H9 (cell line): ENCODE measurements around the gene METTL22. TPM values are rescaled to one million over a fixed set of nuclear protein-coding genes. Genes with fewer than 3 reads are reported as not detected.
"Not testable (repeated sequence)": the region's sequence is repeated elsewhere in the genome, so short reads cannot be mapped to it uniquely, and the experiment has no call there.

Experiments
- DNase-seq: peaks from one replicate; pipeline ENCODE4 v3.0.0-alpha.2; 2017
- H2AFZ ChIP-seq: one replicate; pipeline ENCODE4 v1.6.1; 2013; ENCODE audit warnings: mild to moderate bottlenecking, low read length, control low read depth, moderate library complexity
- H2AK5ac ChIP-seq: 2 replicates; pipeline ENCODE4 v1.6.1; 2013; ENCODE audit warnings: low read length, control low read depth, mixed read lengths; ENCODE audit not compliant: insufficient read length
- H2BK120ac ChIP-seq: one replicate; pipeline ENCODE4 v1.6.1; 2013; ENCODE audit warnings: low read depth, mild to moderate bottlenecking, low read length, control low read depth, inconsistent platforms; ENCODE audit not compliant: poor library complexity, severe bottlenecking
- H2BK12ac ChIP-seq: 2 replicates; pipeline ENCODE4 v1.6.1; 2013; ENCODE audit warnings: low read length, control low read depth, mixed read lengths, low read depth; ENCODE audit not compliant: insufficient read length
- H2BK15ac ChIP-seq: 2 replicates; pipeline ENCODE4 v1.6.1; 2013; ENCODE audit warnings: low read depth, low read length, control low read depth
- H2BK20ac ChIP-seq: one replicate; pipeline ENCODE4 v1.6.1; 2013; ENCODE audit warnings: low read depth, mild to moderate bottlenecking, low read length, control low read depth, inconsistent platforms; ENCODE audit not compliant: poor library complexity, severe bottlenecking
- H2BK5ac ChIP-seq: 2 replicates; pipeline ENCODE4 v1.6.1; 2013; ENCODE audit warnings: low read length, control low read depth, mixed read lengths; ENCODE audit not compliant: insufficient read length
- H3K14ac ChIP-seq: 2 replicates; pipeline ENCODE4 v1.6.1; 2013; ENCODE audit warnings: low read length, control low read depth; ENCODE audit not compliant: insufficient read depth
- H3K18ac ChIP-seq: 2 replicates; pipeline ENCODE4 v1.6.1; 2013; ENCODE audit warnings: low read depth, mild to moderate bottlenecking, mixed read lengths, low read length, control low read depth; ENCODE audit not compliant: insufficient read length
- H3K23ac ChIP-seq: 2 replicates; pipeline ENCODE4 v1.6.1; 2013; ENCODE audit warnings: low read length, control low read depth, mixed read lengths, low read depth; ENCODE audit not compliant: insufficient read length
- H3K23me2 ChIP-seq: 2 replicates; pipeline ENCODE4 v1.6.1; 2013; ENCODE audit warnings: low read depth, mild to moderate bottlenecking, mixed read lengths, low read length, control low read depth; ENCODE audit not compliant: insufficient read length, poor library complexity, severe bottlenecking
- H3K27ac ChIP-seq: 2 replicates; pipeline ENCODE4 v1.5.1; 2013; ENCODE audit warnings: low read length, control low read depth, mixed read lengths, low read depth; ENCODE audit not compliant: insufficient read length
- H3K27me3 ChIP-seq: 2 replicates; pipeline ENCODE4 v1.6.1; 2013; ENCODE audit warnings: low read length, control low read depth, inconsistent platforms; ENCODE audit not compliant: insufficient read depth
- H3K4ac ChIP-seq: 2 replicates; pipeline ENCODE4 v1.6.1; 2013; ENCODE audit warnings: low read depth, mild to moderate bottlenecking, control low read depth, inconsistent platforms, low read length, moderate library complexity
- H3K4me1 ChIP-seq: 2 replicates; pipeline ENCODE4 v1.6.1; 2013; ENCODE audit warnings: low read length, control low read depth, inconsistent platforms; ENCODE audit not compliant: insufficient read depth
- H3K4me2 ChIP-seq: 2 replicates; pipeline ENCODE4 v1.6.1; 2013; ENCODE audit warnings: low read length, control low read depth, mixed read lengths; ENCODE audit not compliant: insufficient read length, insufficient read depth
- H3K56ac ChIP-seq: 2 replicates; pipeline ENCODE4 v1.6.1; 2013; ENCODE audit warnings: low read depth, mild to moderate bottlenecking, mixed read lengths, low read length, control low read depth; ENCODE audit not compliant: insufficient read length
- H3K79me1 ChIP-seq: 2 replicates; pipeline ENCODE4 v1.6.1; 2013; ENCODE audit warnings: low read depth, mild to moderate bottlenecking, moderate library complexity, low read length, control low read depth, inconsistent platforms; ENCODE audit not compliant: insufficient read depth, poor library complexity, severe bottlenecking
- H3K79me2 ChIP-seq: 2 replicates; pipeline ENCODE4 v1.6.1; 2013; ENCODE audit warnings: low read length, control low read depth, inconsistent platforms; ENCODE audit not compliant: insufficient read depth
- H3K9ac ChIP-seq: 2 replicates; pipeline ENCODE4 v1.6.1; 2013; ENCODE audit warnings: low read length, control low read depth, mixed read lengths; ENCODE audit not compliant: insufficient read length; ENCODE audit errors: extremely low read depth
- H3K9me3 ChIP-seq: one replicate; pipeline ENCODE4 v1.6.1; 2013; ENCODE audit warnings: low read depth, low read length, inconsistent platforms; ENCODE audit not compliant: control insufficient read depth
- H3T11ph ChIP-seq: one replicate; pipeline ENCODE4 v1.6.1; 2013; ENCODE audit warnings: mild to moderate bottlenecking, low read length, control low read depth, inconsistent platforms
- H4K20me1 ChIP-seq: one replicate; pipeline ENCODE4 v1.6.1; 2013; ENCODE audit not compliant: control insufficient read depth, insufficient read length, insufficient read depth
- H4K5ac ChIP-seq: 2 replicates; pipeline ENCODE4 v1.6.1; 2013; ENCODE audit warnings: low read depth, mild to moderate bottlenecking, mixed read lengths, low read length, control low read depth; ENCODE audit not compliant: insufficient read length
- H4K8ac ChIP-seq: replicated peaks from 2 replicates; pipeline ENCODE4 v1.6.1; 2013; ENCODE audit warnings: low read length, control low read depth, mixed read lengths, low read depth; ENCODE audit not compliant: insufficient read length
- H4K91ac ChIP-seq: 2 replicates; pipeline ENCODE4 v1.6.1; 2013; ENCODE audit warnings: low read depth, mild to moderate bottlenecking, moderate library complexity, mixed read lengths, low read length, control low read depth; ENCODE audit not compliant: insufficient read length
- H3K27ac Mint-ChIP-seq, 3 experiments: 2 replicates in 2 of 3; 3 replicates in 1 of 3; pipeline ENCODE4 v1.8.0; 2020 to 2021; ENCODE audit warnings: mixed read lengths in 3 of 3, mild to moderate bottlenecking in 1 of 3, moderate library complexity in 1 of 3
- H3K27me3 Mint-ChIP-seq: 2 replicates; pipeline ENCODE4 v1.8.0; 2021; ENCODE audit warnings: low read depth, mild to moderate bottlenecking, moderate library complexity, mixed read lengths
- H3K36me3 Mint-ChIP-seq, 3 experiments: 2 replicates in 2 of 3; 3 replicates in 1 of 3; pipeline ENCODE4 v1.8.0; 2020 to 2021; ENCODE audit warnings: low read depth in 3 of 3, mixed read lengths in 3 of 3; ENCODE audit not compliant: insufficient read depth in 1 of 3
- H3K4me1 Mint-ChIP-seq, 2 experiments: 2 replicates each; pipeline ENCODE4 v1.8.0; 2020; ENCODE audit warnings: mixed read lengths in 2 of 2
- H3K4me3 Mint-ChIP-seq, 2 experiments: 2 replicates in 1 of 2; 3 replicates in 1 of 2; pipeline ENCODE4 v1.8.0; 2020 to 2021; ENCODE audit warnings: mild to moderate bottlenecking in 2 of 2, mixed read lengths in 2 of 2, moderate library complexity in 1 of 2
- H3K9me3 Mint-ChIP-seq, 2 experiments: 2 replicates in 1 of 2; 3 replicates in 1 of 2; pipeline ENCODE4 v1.8.0; 2020; ENCODE audit warnings: mild to moderate bottlenecking in 2 of 2, mixed read lengths in 2 of 2, moderate library complexity in 1 of 2
- WGBS: extraction: QIAGEN DNeasy Blood & Tissue Kit; methylation state at CpG from one replicate; pipeline ENCODE4 v1.1.7; 2013; ENCODE audit warnings: missing lambda C conversion rate, low lambda C conversion rate, mixed read lengths; ENCODE audit not compliant: insufficient read length; ENCODE audit errors: extremely low coverage; 5-methylcytosine and 5-hydroxymethylcytosine counted together
- total RNA-seq: library from RNA; stranded (reverse); gene quantifications from 2 replicates; pipeline ENCODE4 v1.2.1, GENCODE V29; 2021
- TF ChIP-seq, protein P1 (sequence below): fragments of 200-600 bp; sonication (generic); conservative IDR thresholded peaks from 3 replicates; pipeline ENCODE4 v1.8.0; 2021; ENCODE audit warnings: antibody characterized with exemption, mild to moderate bottlenecking

The METTL22 gene
- total RNA-seq, 1 experiment from 2014 or later = 51.9 TPM

- H3K4me3 Mint-ChIP-seq, H3K9me3 Mint-ChIP-seq, H3T11ph ChIP-seq, H3K27ac Mint-ChIP-seq, H4K20me1 ChIP-seq, H4K8ac ChIP-seq, H3K18ac ChIP-seq, H3K23me2 ChIP-seq, H3K27me3 Mint-ChIP-seq, H3K4me1 ChIP-seq, H3K79me1 ChIP-seq, H3K27me3 ChIP-seq, H4K91ac ChIP-seq, H2BK20ac ChIP-seq, H3K14ac ChIP-seq, H3K27ac ChIP-seq, H2BK12ac ChIP-seq, H2AK5ac ChIP-seq, H2BK5ac ChIP-seq, H3K56ac ChIP-seq, H2BK15ac ChIP-seq, H4K5ac ChIP-seq, H3K4ac ChIP-seq, H3K9ac ChIP-seq, H2BK120ac ChIP-seq, H3K79me2 ChIP-seq, H2AFZ ChIP-seq, H3K23ac ChIP-seq, H3K4me2 ChIP-seq, H3K9me3 ChIP-seq: not testable (repeated sequence)
- peak; percentile 49 for DNase-seq
- Mint-ChIP-seq H3K4me1 (peaks cover 10 to 12% of the 10 kb centered on the region in 2 experiments), H3K36me3 (peaks cover 17 to 22% (median 19%) of the 10 kb centered on the region in 3 experiments; a peak in 6 of 7 replicates)
- TF ChIP-seq, protein P1, sequence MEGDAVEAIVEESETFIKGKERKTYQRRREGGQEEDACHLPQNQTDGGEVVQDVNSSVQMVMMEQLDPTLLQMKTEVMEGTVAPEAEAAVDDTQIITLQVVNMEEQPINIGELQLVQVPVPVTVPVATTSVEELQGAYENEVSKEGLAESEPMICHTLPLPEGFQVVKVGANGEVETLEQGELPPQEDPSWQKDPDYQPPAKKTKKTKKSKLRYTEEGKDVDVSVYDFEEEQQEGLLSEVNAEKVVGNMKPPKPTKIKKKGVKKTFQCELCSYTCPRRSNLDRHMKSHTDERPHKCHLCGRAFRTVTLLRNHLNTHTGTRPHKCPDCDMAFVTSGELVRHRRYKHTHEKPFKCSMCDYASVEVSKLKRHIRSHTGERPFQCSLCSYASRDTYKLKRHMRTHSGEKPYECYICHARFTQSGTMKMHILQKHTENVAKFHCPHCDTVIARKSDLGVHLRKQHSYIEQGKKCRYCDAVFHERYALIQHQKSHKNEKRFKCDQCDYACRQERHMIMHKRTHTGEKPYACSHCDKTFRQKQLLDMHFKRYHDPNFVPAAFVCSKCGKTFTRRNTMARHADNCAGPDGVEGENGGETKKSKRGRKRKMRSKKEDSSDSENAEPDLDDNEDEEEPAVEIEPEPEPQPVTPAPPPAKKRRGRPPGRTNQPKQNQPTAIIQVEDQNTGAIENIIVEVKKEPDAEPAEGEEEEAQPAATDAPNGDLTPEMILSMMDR = peak; percentile 57
- whole genome bisulfite sequencing = no CpG with 5 or more reads among the region's 7 CpGs
Observed at GRCh38 chr16:8651958-8652357, 30.5 kb downstream of the METTL22 start.
